HEK293 (cell line): ENCODE data around the gene ACTR3.

Source experiments
- MYNN ChIP-seq: fragments of 450-650 bp; formaldehyde crosslinking; IDR thresholded peaks from 2 replicates; pipeline ENCODE4 v1.5.1; 2016; ENCODE audit warnings: missing biosample characterization, missing genetic modification characterization, borderline replicate concordance
- YY1 ChIP-seq: fragments of 450-650 bp; formaldehyde crosslinking; IDR thresholded peaks from 2 replicates; pipeline ENCODE4 v1.5.1; 2018; ENCODE audit warnings: missing biosample characterization, missing genetic modification characterization
- ZBTB1 ChIP-seq: fragments of 450-650 bp; formaldehyde crosslinking; IDR thresholded peaks from 2 replicates; pipeline ENCODE4 v1.5.1; 2016; ENCODE audit warnings: missing biosample characterization, missing genetic modification characterization
- ZNF549 ChIP-seq: fragments of 450-650 bp; IDR thresholded peaks from 2 replicates; pipeline ENCODE4 v1.5.1; 2018; ENCODE audit warnings: missing biosample characterization, missing genetic modification characterization, mild to moderate bottlenecking, inconsistent platforms, moderate library complexity

- TF ChIP-seq YY1 (tag by site-specific recombination) (no peak), ZNF549 (tag by site-specific recombination) (no peak), MYNN (tag by site-specific recombination) (no peak), ZBTB1 (tag by site-specific recombination) (no peak)
Observed at GRCh38 chr2:114008720-114009119, 118.8 kb downstream of the ACTR3 start.
